ENCODE data around the gene CXADR. TPM values are rescaled to one million over a fixed set of nuclear protein-coding genes. Genes with fewer than 3 reads are reported as not detected.

CXADR gene
- total RNA-seq, 4 donors from 2014 or later = 5.0 to 198 (median 106) TPM

- Histone ChIP-seq H3K27ac (no peak overlapping the region), H3K27me3 (no peaks in the 10 kb centered on the region), H3K9me3 (no peaks in the 10 kb centered on the region), H3K4me3 (no peak overlapping the region), H3K4me1 (no peaks in the 10 kb centered on the region), H3K36me3 (no peaks in the 10 kb centered on the region)
- no peak for TF ChIP-seq CTCF (IDR thresholded peaks at IDR 0.05)
- no peak for TF ChIP-seq POLR2A (IDR thresholded peaks at IDR 0.05)
- DNase-seq = no peak
Measured at GRCh38 chr21:17575076-17575475, 62.2 kb downstream of the CXADR start.

GRCh38 chr21:17576080-17576835, 63.4 kb downstream of the CXADR start:
- H3K27me3 ChIP-seq = no peaks in the 10 kb centered on the region
- H3K4me3 ChIP-seq = no peak overlapping the region
- TF ChIP-seq CTCF (IDR thresholded peaks at IDR 0.05) (no peak), POLR2A (IDR thresholded peaks at IDR 0.05) (no peak)
- H3K9me3 ChIP-seq = no peaks in the 10 kb centered on the region
- no peaks in the 10 kb centered on the region for H3K36me3 ChIP-seq
- H3K4me1 ChIP-seq = no peaks in the 10 kb centered on the region
- H3K27ac ChIP-seq = no peak overlapping the region
- no peak for DNase-seq

GRCh38 chr21:17577701-17578100, 64.9 kb downstream of the CXADR start:
- H3K36me3 ChIP-seq = no peaks in the 10 kb centered on the region

GRCh38 chr21:17578162-17578561, 65.3 kb downstream of the CXADR start:
- Histone ChIP-seq H3K27ac (no peak overlapping the region), H3K9me3 (no peaks in the 10 kb centered on the region), H3K27me3 (no peaks in the 10 kb centered on the region), H3K4me1 (no peaks in the 10 kb centered on the region), H3K36me3 (no peaks in the 10 kb centered on the region), H3K4me3 (no peak overlapping the region)
- no peak for DNase-seq
- TF ChIP-seq CTCF (IDR thresholded peaks at IDR 0.05) (no peak), POLR2A (IDR thresholded peaks at IDR 0.05) (no peak)

More at GRCh38 chr21:17577701-17578100, 64.9 kb downstream of the CXADR start:
- H3K27me3 ChIP-seq = no peaks in the 10 kb centered on the region
- no peak overlapping the region for H3K4me3 ChIP-seq
- no peak for DNase-seq
- no peaks in the 10 kb centered on the region for H3K9me3 ChIP-seq
- TF ChIP-seq POLR2A (IDR thresholded peaks at IDR 0.05) (no peak), CTCF (IDR thresholded peaks at IDR 0.05) (no peak)
- H3K27ac ChIP-seq = no peak overlapping the region
- H3K4me1 ChIP-seq = no peaks in the 10 kb centered on the region

- no peak for DNase-seq
- Histone ChIP-seq H3K9me3 (no peaks in the 10 kb centered on the region), H3K4me1 (no peaks in the 10 kb centered on the region), H3K27me3 (no peaks in the 10 kb centered on the region), H3K27ac (no peak overlapping the region), H3K36me3 (no peaks in the 10 kb centered on the region), H3K4me3 (no peak overlapping the region)
- TF ChIP-seq POLR2A (IDR thresholded peaks at IDR 0.05) (no peak), CTCF (IDR thresholded peaks at IDR 0.05) (no peak)
Measured at GRCh38 chr21:17578876-17579275, 66.0 kb downstream of the CXADR start.
